ENCODE data around the gene IDH3B.

- TF ChIP-seq EZH2 (IDR thresholded peaks at IDR 0.05; ENCODE audit: low read length, unreplicated experiment) (no peak), CTCF (conservative IDR thresholded peaks at IDR 0.05; ENCODE audit: low read depth, low read length) (no peak)
Observed at GRCh38 chr20:2698186-2698817, 34.3 kb upstream of the IDH3B start.

Measured in PC-3 (cell line).